Fibroblast of the aortic adventitia (primary cell): ENCODE results near the gene ALK. TPM values are rescaled to one million over a fixed set of nuclear protein-coding genes. Genes with fewer than 3 reads are reported as not detected.

ENCODE experiments used
- DNase-seq: peaks from one replicate; pipeline ENCODE4 v3.0.0-alpha.2; 2010; ENCODE audit warnings: low read depth
- H3K4me3 ChIP-seq: 2 replicates; pipeline ENCODE4 v1.5.1; 2011; ENCODE audit warnings: low read depth, mild to moderate bottlenecking, control low read depth, low read length, moderate library complexity
- total RNA-seq: library from RNA; depleted of rRNA; stranded (reverse); fragments of >200 nt; gene quantifications from 2 replicates; pipeline ENCODE4 v1.2.3, GENCODE V29; 2012; ENCODE audit warnings: low replicate concordance
- TF ChIP-seq, protein P1 (sequence below): IDR thresholded peaks from 2 replicates; pipeline ENCODE4 v1.5.1; 2011; ENCODE audit warnings: mild to moderate bottlenecking, low read length, control low read depth, inconsistent platforms; ENCODE audit not compliant: insufficient read depth

ALK gene
- total RNA-seq, 1 donor, result 0.27 TPM

- H3K4me3 ChIP-seq, result no peak overlapping the region
- no peak for DNase-seq
- TF ChIP-seq, protein P1, sequence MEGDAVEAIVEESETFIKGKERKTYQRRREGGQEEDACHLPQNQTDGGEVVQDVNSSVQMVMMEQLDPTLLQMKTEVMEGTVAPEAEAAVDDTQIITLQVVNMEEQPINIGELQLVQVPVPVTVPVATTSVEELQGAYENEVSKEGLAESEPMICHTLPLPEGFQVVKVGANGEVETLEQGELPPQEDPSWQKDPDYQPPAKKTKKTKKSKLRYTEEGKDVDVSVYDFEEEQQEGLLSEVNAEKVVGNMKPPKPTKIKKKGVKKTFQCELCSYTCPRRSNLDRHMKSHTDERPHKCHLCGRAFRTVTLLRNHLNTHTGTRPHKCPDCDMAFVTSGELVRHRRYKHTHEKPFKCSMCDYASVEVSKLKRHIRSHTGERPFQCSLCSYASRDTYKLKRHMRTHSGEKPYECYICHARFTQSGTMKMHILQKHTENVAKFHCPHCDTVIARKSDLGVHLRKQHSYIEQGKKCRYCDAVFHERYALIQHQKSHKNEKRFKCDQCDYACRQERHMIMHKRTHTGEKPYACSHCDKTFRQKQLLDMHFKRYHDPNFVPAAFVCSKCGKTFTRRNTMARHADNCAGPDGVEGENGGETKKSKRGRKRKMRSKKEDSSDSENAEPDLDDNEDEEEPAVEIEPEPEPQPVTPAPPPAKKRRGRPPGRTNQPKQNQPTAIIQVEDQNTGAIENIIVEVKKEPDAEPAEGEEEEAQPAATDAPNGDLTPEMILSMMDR, result no peak
Observed at GRCh38 chr2:29226375-29226774, 695.0 kb downstream of the ALK start.

DNA sequence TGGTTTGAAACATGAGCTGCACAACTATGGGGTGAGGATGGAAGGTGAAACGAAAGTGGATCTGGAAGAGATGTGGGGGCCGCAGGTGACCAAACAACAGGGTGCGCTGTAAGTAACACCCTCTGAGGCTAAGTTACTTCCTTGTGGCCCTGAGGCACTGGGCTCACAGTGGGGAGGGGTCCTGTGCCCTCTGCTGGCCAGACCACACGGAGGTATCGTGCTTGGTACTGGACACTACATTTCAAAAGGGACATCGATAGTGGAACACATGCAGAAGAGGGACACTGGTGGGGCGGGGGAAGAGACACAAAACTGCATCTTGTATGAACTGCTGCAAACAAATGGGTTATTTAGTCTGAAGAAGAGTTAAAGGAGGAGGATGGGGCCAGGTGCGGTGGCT is 695.6 kb downstream of the ALK start:
- no peak overlapping the region for H3K4me3 ChIP-seq
- TF ChIP-seq, protein P1, result no peak
- DNase-seq, result no peak

GRCh38 chr2:29224693-29225551 is 696.5 kb downstream of the ALK start:
- TF ChIP-seq, protein P1, result no peak
- DNase-seq, result no peak
- H3K4me3 ChIP-seq, result no peak overlapping the region

DNA sequence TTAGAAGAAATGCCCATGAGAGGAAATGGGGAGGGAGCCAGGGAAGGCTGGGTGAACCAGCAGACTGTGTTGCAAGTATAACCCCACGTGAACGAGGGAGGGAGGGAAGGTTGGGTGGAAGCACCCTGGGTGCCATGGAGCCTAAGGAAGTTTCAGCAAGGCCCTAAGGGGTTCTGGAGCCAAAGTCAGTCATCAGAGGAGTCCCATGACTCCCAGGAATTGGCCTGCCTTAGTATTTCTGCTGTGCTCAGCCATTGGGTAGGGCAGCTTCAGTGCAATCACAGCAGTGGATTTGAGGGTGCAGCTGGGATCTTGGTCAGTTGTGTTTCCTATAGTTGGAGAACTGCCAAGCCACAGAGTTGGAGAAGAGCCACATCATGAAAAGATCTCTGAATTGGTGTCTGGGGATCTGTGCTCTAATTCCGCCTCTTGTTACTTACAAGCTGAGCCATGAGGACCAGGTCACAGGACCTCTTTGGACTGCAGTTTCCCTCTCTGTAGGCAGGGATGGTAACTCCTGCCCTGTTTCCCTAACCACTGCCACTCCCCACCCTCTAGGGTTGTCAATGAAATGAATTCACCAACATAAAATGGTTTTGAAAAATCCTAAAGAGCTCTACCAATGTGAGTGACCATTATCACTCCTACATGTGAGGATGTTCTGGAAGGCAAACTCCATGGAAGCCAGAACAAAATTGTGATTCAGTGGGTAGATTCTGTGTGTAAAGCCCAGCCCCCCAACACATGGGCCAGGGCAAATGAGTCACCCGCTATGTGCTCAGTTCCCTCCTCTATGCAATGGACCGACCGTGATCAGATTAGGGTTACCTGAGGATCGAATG is 697.3 kb downstream of the ALK start:
- no peak overlapping the region for H3K4me3 ChIP-seq
- TF ChIP-seq, protein P1, result no peak
- DNase-seq, result peak; percentile 81

DNA sequence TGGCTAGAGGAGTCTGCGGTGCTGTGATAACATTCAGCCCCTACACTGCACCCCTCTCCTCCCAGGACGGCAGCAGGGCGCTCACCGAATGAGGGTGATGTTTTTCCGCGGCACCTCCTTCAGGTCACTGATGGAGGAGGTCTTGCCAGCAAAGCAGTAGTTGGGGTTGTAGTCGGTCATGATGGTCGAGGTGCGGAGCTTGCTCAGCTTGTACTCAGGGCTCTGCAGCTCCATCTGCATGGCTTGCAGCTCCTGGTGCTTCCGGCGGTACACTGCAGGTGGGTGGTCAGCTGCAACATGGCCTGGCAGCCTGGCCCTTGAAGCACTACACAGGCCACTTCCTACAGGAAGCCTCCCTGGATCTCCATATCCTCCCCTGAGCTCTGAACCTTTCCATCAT is 698.1 kb downstream of the ALK start:
- DNase-seq, result no peak
- H3K4me3 ChIP-seq, result no peak overlapping the region
- TF ChIP-seq, protein P1, result no peak

- TF ChIP-seq, protein P1, result no peak
- no peak overlapping the region for H3K4me3 ChIP-seq
- DNase-seq, result no peak
Observed at GRCh38 chr2:29222381-29223179, 698.8 kb downstream of the ALK start.
